OCI-LY3 (cell line): ENCODE measurements around the gene MBD4.

ENCODE experiments used
- EZH2phosphoT487 ChIP-seq: fragments of 200-600 bp; shearing (Covaris generic); IDR thresholded peaks from 2 replicates; pipeline ENCODE4 v1.6.1; 2018; ENCODE audit warnings: antibody characterized with exemption, mixed run types, low read depth
- TF ChIP-seq, protein P1 (sequence below): fragments of 200-600, 300-600 bp; sonication (generic); IDR thresholded peaks from 2 replicates; pipeline ENCODE4 v1.5.1; 2014; ENCODE audit warnings: antibody characterized with exemption, low read length, low read depth

DNA sequence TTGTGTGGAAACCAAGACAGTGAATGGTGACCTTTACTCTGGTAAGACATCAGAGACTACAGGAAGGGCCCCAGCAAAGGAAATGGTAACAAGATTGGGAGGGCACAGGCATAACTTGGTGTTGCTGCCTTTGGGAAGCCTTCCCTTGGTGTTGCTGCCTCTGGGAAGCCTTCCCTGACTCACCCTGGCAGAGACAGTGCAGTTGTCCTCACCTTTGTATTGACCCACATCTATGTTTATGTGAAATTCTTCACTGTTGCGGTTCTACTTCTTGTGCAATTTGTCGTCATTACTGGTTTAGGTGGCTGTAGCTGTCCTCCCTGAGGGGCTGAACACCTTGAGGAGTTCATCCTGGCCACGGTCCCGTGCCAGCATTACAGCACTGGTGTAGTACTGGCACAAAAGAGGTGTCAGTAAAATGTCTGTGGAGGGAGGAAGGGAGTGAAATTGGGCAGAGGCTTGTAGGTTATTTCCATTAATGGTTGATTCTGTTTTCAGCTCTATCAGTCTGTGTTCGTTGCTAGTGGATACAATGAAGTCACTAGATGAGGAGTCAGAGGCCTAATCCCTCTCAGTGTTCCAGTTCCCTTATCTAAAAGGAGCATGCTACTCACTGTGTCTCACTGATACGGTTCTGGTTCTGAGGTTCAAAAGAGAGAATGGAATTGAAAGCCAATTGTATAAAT is 21.9 kb upstream of the MBD4 start:
- TF ChIP-seq, protein P1, sequence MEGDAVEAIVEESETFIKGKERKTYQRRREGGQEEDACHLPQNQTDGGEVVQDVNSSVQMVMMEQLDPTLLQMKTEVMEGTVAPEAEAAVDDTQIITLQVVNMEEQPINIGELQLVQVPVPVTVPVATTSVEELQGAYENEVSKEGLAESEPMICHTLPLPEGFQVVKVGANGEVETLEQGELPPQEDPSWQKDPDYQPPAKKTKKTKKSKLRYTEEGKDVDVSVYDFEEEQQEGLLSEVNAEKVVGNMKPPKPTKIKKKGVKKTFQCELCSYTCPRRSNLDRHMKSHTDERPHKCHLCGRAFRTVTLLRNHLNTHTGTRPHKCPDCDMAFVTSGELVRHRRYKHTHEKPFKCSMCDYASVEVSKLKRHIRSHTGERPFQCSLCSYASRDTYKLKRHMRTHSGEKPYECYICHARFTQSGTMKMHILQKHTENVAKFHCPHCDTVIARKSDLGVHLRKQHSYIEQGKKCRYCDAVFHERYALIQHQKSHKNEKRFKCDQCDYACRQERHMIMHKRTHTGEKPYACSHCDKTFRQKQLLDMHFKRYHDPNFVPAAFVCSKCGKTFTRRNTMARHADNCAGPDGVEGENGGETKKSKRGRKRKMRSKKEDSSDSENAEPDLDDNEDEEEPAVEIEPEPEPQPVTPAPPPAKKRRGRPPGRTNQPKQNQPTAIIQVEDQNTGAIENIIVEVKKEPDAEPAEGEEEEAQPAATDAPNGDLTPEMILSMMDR = no peak
- no peak for TF ChIP-seq EZH2phosphoT487
